ENCODE data around the gene CALD1.

Gene CALD1

DNA sequence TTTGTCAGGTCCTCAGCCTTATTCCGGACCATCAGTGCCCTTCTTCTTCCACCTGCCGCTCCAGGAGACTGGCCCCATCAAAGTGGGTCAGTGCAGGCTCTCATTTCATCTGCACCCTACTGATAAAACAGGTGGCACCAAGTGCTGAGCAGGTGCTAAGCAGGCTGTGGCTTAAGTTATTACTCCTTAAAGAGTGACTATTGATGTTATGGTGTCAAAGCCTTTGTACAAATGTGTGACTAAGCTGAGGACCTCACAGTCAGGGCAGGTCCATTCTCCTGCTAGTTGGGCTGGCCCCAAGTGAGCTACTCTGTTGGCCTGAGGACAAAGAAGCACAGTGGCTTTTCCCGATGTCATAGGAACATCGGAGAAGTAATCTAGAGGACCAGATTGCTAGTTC is 11.2 kb upstream of the CALD1 start:
- Histone ChIP-seq H3K36me3 (ENCODE audit: control insufficient read depth in 2 of 2, insufficient read depth in 1 of 2, low read length in 2 of 2) (no peaks in the 10 kb centered on the region), H3K4me1 (ENCODE audit: control insufficient read depth, insufficient read depth, low read length) (no peaks in the 10 kb centered on the region), H3K27ac (ENCODE audit: extremely low read depth, low read depth, low read length) (no peak overlapping the region), H3K9me3 (ENCODE audit: control insufficient read depth, insufficient read depth, low read depth, low read length) (no peaks in the 10 kb centered on the region), H3K4me3 (ENCODE audit: low read depth, low read length) (no peak overlapping the region)
- POLR2A ChIA-PET: interaction anchor here (1.2 kb wide), 1 partner anchor 12 kb away, joined by 3 read pairs; no protein-coding TSS in a partner anchor
- CTCF ChIA-PET: interaction anchor here (1.0 to 2.3 kb wide), 4 partner anchors 9 to 135 kb away, joined by 3 to 10 read pairs (median 4); no protein-coding TSS in a partner anchor
- no peak for TF ChIP-seq ZNF37A (tag by site-specific recombination; IDR thresholded peaks at IDR 0.05)
- TF ChIP-seq ZNF211 (tag by site-specific recombination; IDR thresholded peaks at IDR 0.05; ENCODE audit: low read depth): no peak
- TF ChIP-seq, protein P1, sequence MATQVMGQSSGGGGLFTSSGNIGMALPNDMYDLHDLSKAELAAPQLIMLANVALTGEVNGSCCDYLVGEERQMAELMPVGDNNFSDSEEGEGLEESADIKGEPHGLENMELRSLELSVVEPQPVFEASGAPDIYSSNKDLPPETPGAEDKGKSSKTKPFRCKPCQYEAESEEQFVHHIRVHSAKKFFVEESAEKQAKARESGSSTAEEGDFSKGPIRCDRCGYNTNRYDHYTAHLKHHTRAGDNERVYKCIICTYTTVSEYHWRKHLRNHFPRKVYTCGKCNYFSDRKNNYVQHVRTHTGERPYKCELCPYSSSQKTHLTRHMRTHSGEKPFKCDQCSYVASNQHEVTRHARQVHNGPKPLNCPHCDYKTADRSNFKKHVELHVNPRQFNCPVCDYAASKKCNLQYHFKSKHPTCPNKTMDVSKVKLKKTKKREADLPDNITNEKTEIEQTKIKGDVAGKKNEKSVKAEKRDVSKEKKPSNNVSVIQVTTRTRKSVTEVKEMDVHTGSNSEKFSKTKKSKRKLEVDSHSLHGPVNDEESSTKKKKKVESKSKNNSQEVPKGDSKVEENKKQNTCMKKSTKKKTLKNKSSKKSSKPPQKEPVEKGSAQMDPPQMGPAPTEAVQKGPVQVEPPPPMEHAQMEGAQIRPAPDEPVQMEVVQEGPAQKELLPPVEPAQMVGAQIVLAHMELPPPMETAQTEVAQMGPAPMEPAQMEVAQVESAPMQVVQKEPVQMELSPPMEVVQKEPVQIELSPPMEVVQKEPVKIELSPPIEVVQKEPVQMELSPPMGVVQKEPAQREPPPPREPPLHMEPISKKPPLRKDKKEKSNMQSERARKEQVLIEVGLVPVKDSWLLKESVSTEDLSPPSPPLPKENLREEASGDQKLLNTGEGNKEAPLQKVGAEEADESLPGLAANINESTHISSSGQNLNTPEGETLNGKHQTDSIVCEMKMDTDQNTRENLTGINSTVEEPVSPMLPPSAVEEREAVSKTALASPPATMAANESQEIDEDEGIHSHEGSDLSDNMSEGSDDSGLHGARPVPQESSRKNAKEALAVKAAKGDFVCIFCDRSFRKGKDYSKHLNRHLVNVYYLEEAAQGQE (tag by site-specific recombination; IDR thresholded peaks at IDR 0.05): no peak
- TF ChIP-seq ZNF423 (tag by site-specific recombination; IDR thresholded peaks at IDR 0.05): no peak
- TF ChIP-seq, protein P2, sequence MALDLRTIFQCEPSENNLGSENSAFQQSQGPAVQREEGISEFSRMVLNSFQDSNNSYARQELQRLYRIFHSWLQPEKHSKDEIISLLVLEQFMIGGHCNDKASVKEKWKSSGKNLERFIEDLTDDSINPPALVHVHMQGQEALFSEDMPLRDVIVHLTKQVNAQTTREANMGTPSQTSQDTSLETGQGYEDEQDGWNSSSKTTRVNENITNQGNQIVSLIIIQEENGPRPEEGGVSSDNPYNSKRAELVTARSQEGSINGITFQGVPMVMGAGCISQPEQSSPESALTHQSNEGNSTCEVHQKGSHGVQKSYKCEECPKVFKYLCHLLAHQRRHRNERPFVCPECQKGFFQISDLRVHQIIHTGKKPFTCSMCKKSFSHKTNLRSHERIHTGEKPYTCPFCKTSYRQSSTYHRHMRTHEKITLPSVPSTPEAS (tag by site-specific recombination; IDR thresholded peaks at IDR 0.05): no peak
- TF ChIP-seq MYNN (tag by site-specific recombination; IDR thresholded peaks at IDR 0.05; ENCODE audit: borderline replicate concordance): no peak
- no peak for TF ChIP-seq ZNF555 (tag by site-specific recombination; conservative IDR thresholded peaks at IDR 0.05)
- TF ChIP-seq ZNF433 (tag by site-specific recombination; IDR thresholded peaks at IDR 0.05; ENCODE audit: low read depth): no peak
- no peak for TF ChIP-seq ZNF404 (tag by site-specific recombination; IDR thresholded peaks at IDR 0.05)
- TF ChIP-seq ZNF660 (tag by site-specific recombination; IDR thresholded peaks at IDR 0.05): no peak

DNA sequence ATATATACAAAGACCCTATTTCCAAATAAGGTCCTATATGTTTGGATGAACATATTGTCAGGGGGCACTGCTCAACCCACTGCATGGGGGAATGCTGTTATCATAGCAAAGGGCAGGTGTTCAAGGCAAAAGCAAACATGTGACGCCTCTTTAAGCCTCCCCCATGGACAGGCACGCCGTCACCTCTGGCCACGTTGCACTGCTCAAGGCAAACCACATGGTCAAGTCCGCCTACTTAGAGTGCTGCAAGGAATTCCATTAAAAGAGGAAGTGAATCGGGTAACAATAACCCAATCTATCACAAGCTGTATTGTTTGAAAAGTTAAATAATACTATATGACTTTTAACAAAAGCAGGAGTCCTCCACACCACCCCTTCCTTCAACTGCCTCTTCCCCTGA is 8.8 kb upstream of the CALD1 start:
- no peak overlapping the region for H3K27ac ChIP-seq (ENCODE audit: extremely low read depth, low read depth, low read length)
- no peaks in the 10 kb centered on the region for H3K36me3 ChIP-seq (ENCODE audit: control insufficient read depth in 2 of 2, insufficient read depth in 1 of 2, low read length in 2 of 2)
- POLR2A ChIA-PET: no interaction called here
- no peaks in the 10 kb centered on the region for H3K9me3 ChIP-seq (ENCODE audit: control insufficient read depth, insufficient read depth, low read depth, low read length)
- H3K4me3 ChIP-seq (ENCODE audit: low read depth, low read length): no peak overlapping the region
- TF ChIP-seq ZNF776 (tag by site-specific recombination; IDR thresholded peaks at IDR 0.05; ENCODE audit: borderline replicate concordance) (no peak), HOXC10 (CRISPR knock-in tag; IDR thresholded peaks at IDR 0.05) (no peak)
- H3K4me1 ChIP-seq (ENCODE audit: control insufficient read depth, insufficient read depth, low read length): no peaks in the 10 kb centered on the region
- CTCF ChIA-PET: interaction anchor here (0.6 to 0.7 kb wide), 2 partner anchors 131 to 155 kb away, joined by 3 to 6 read pairs; no protein-coding TSS in a partner anchor

DNA sequence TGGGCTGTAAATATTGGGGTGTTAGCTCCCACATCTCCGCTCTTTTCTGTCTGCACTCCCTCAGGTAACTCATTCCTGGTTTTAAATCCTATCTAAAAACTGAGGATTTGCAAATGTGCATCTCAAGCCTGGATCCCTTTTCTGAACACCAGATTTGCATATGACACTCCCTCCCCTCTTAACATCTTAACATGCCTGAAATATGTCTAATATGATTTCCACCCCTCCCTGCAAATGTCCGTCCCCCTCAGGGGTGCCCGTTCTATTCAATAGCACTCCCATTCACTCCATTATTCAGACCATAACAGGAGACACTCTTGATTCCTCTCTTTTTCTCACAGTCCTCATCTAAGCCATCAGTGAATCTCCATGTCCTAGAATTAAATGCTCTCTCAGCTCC is 8.3 kb upstream of the CALD1 start:
- H3K27ac ChIP-seq (ENCODE audit: extremely low read depth, low read depth, low read length): no peak overlapping the region
- CTCF ChIA-PET: interaction anchor here (0.7 kb wide), 1 partner anchor 154 kb away, joined by 6 read pairs; no protein-coding TSS in a partner anchor
- TF ChIP-seq, protein P3, sequence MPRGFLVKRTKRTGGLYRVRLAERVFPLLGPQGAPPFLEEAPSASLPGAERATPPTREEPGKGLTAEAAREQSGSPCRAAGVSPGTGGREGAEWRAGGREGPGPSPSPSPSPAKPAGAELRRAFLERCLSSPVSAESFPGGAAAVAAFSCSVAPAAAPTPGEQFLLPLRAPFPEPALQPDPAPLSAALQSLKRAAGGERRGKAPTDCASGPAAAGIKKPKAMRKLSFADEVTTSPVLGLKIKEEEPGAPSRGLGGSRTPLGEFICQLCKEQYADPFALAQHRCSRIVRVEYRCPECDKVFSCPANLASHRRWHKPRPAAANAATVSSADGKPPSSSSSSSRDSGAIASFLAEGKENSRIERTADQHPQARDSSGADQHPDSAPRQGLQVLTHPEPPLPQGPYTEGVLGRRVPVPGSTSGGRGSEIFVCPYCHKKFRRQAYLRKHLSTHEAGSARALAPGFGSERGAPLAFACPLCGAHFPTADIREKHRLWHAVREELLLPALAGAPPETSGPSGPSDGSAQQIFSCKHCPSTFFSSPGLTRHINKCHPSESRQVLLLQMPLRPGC (tag by site-specific recombination; IDR thresholded peaks at IDR 0.05): no peak
- no peak for TF ChIP-seq ZNF19 (tag by site-specific recombination; IDR thresholded peaks at IDR 0.05; ENCODE audit: low read depth)
- TF ChIP-seq, protein P4, sequence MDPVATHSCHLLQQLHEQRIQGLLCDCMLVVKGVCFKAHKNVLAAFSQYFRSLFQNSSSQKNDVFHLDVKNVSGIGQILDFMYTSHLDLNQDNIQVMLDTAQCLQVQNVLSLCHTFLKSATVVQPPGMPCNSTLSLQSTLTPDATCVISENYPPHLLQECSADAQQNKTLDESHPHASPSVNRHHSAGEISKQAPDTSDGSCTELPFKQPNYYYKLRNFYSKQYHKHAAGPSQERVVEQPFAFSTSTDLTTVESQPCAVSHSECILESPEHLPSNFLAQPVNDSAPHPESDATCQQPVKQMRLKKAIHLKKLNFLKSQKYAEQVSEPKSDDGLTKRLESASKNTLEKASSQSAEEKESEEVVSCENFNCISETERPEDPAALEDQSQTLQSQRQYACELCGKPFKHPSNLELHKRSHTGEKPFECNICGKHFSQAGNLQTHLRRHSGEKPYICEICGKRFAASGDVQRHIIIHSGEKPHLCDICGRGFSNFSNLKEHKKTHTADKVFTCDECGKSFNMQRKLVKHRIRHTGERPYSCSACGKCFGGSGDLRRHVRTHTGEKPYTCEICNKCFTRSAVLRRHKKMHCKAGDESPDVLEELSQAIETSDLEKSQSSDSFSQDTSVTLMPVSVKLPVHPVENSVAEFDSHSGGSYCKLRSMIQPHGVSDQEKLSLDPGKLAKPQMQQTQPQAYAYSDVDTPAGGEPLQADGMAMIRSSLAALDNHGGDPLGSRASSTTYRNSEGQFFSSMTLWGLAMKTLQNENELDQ (tag by site-specific recombination; IDR thresholded peaks at IDR 0.05; ENCODE audit: low read depth): no peak
- TF ChIP-seq, protein P5, sequence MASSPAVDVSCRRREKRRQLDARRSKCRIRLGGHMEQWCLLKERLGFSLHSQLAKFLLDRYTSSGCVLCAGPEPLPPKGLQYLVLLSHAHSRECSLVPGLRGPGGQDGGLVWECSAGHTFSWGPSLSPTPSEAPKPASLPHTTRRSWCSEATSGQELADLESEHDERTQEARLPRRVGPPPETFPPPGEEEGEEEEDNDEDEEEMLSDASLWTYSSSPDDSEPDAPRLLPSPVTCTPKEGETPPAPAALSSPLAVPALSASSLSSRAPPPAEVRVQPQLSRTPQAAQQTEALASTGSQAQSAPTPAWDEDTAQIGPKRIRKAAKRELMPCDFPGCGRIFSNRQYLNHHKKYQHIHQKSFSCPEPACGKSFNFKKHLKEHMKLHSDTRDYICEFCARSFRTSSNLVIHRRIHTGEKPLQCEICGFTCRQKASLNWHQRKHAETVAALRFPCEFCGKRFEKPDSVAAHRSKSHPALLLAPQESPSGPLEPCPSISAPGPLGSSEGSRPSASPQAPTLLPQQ (tag by site-specific recombination; IDR thresholded peaks at IDR 0.05): no peak
- no peak for TF ChIP-seq ZFP37 (tag by site-specific recombination; IDR thresholded peaks at IDR 0.05)
- no peak for TF ChIP-seq ZNF510 (tag by site-specific recombination; IDR thresholded peaks at IDR 0.05; ENCODE audit: insufficient replicate concordance)
- no peak for TF ChIP-seq GLI2 (tag by site-specific recombination; IDR thresholded peaks at IDR 0.05; ENCODE audit: borderline replicate concordance, low read depth)
- TF ChIP-seq ZSCAN23 (tag by site-specific recombination; IDR thresholded peaks at IDR 0.05): no peak
- TF ChIP-seq SCRT1 (tag by site-specific recombination; IDR thresholded peaks at IDR 0.05; ENCODE audit: borderline replicate concordance): no peak
- no peak for TF ChIP-seq ZNF596 (tag by site-specific recombination; IDR thresholded peaks at IDR 0.05)

More for the DNA sequence above, 8.3 kb upstream of the CALD1 start:
- H3K9me3 ChIP-seq (ENCODE audit: control insufficient read depth, insufficient read depth, low read depth, low read length): no peaks in the 10 kb centered on the region
- POLR2A ChIA-PET: no interaction called here
- H3K4me3 ChIP-seq (ENCODE audit: low read depth, low read length): no peak overlapping the region
- no peaks in the 10 kb centered on the region for H3K4me1 ChIP-seq (ENCODE audit: control insufficient read depth, insufficient read depth, low read length)
- no peaks in the 10 kb centered on the region for H3K36me3 ChIP-seq (ENCODE audit: control insufficient read depth in 2 of 2, insufficient read depth in 1 of 2, low read length in 2 of 2)

Measured in HEK293 (cell line).